GM11168 (cell line): ENCODE data around the gene XYLT1.

Experiments
- in situ Hi-C: fragments of 300-500 bp; cut with MboI; formaldehyde crosslinking; loops from one replicate; pipeline ENCODE4 v1.12.0; 2022; ENCODE audit warnings: low sequenced_read_pairs; ENCODE audit not compliant: unreplicated experiment

Gene XYLT1

GRCh38 chr16:17101646-17102045 lies 369.1 kb downstream of the XYLT1 start:
- in situ Hi-C loops: no loop called here

GRCh38 chr16:17098685-17099084 lies 372.1 kb downstream of the XYLT1 start:
- in situ Hi-C loops: no loop called here

- in situ Hi-C loops: no loop called here
Measured at GRCh38 chr16:17084130-17084529, 386.6 kb downstream of the XYLT1 start.

GRCh38 chr16:17083628-17084027 lies 387.1 kb downstream of the XYLT1 start:
- in situ Hi-C loops: no loop called here

GRCh38 chr16:17082095-17082882 lies 388.5 kb downstream of the XYLT1 start:
- in situ Hi-C loops: no loop called here

- in situ Hi-C loops: no loop called here
Measured at GRCh38 chr16:17080105-17080504, 390.7 kb downstream of the XYLT1 start.

- in situ Hi-C loops: no loop called here
Measured at GRCh38 chr16:17078931-17079631, 391.7 kb downstream of the XYLT1 start.

GRCh38 chr16:17076818-17077498 lies 393.8 kb downstream of the XYLT1 start:
- in situ Hi-C loops: no loop called here

- in situ Hi-C loops: no loop called here
Measured at GRCh38 chr16:17076092-17076754, 394.5 kb downstream of the XYLT1 start.

GRCh38 chr16:17072104-17072503 lies 398.7 kb downstream of the XYLT1 start:
- in situ Hi-C loops: no loop called here

- in situ Hi-C loops: no loop called here
Measured at GRCh38 chr16:17070882-17071592, 399.7 kb downstream of the XYLT1 start.

- in situ Hi-C loops: no loop called here
Measured at GRCh38 chr16:17069681-17070080, 401.1 kb downstream of the XYLT1 start.

- in situ Hi-C loops: no loop called here
Measured at GRCh38 chr16:17068524-17068923, 402.2 kb downstream of the XYLT1 start.

- in situ Hi-C loops: no loop called here
Measured at GRCh38 chr16:17067882-17068281, 402.9 kb downstream of the XYLT1 start.

GRCh38 chr16:17063201-17064139 lies 407.3 kb downstream of the XYLT1 start:
- in situ Hi-C loops: no loop called here

GRCh38 chr16:17062676-17063075 lies 408.1 kb downstream of the XYLT1 start:
- in situ Hi-C loops: no loop called here

GRCh38 chr16:17061326-17061725 lies 409.4 kb downstream of the XYLT1 start:
- in situ Hi-C loops: no loop called here

GRCh38 chr16:17058471-17058870 lies 412.3 kb downstream of the XYLT1 start:
- in situ Hi-C loops: no loop called here

GRCh38 chr16:17056666-17057065 lies 414.1 kb downstream of the XYLT1 start:
- in situ Hi-C loops: no loop called here
